Ecto neural progenitor cell (in vitro differentiated cells): ENCODE data around the gene ARHGDIB.
A peak's percentile ranks its signal among the peaks of the same experiment; 100 is the strongest.

Experiments used
- DNase-seq: peaks from one replicate; pipeline ENCODE4 v3.0.0-alpha.2; 2018; ENCODE audit warnings: low spot score

Gene ARHGDIB

GRCh38 chr12:14961466-14962152, at the start of gene ARHGDIB:
ARHGDIB (minus strand) TSS chr12:14961601; CDS start chr12:14950712, 10,889 bp downstream.
- DNase-seq, result no peak

- no peak for DNase-seq
Observed at GRCh38 chr12:15011162-15011561, 49.8 kb upstream of the ARHGDIB start.

DNA sequence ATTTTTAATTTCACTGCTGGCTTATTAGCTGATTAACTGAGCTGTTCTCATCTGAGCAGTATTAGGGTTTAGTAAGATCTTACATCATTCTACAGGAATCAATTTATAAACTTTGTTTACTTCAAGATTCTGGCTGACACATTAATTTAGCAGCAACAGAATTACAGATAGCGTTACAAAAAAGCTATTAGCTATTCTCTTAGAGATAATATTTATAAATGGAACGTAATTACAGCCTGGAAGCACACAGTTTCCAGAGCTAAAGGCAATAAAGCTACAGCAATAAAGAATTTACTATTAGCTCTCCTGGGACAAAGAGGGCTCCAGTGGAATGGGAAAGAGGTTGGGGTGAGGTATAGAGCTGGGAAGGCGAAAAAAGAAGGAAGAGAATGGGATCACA, 46.1 kb upstream of the ARHGDIB start:
- DNase-seq, result no peak

DNA sequence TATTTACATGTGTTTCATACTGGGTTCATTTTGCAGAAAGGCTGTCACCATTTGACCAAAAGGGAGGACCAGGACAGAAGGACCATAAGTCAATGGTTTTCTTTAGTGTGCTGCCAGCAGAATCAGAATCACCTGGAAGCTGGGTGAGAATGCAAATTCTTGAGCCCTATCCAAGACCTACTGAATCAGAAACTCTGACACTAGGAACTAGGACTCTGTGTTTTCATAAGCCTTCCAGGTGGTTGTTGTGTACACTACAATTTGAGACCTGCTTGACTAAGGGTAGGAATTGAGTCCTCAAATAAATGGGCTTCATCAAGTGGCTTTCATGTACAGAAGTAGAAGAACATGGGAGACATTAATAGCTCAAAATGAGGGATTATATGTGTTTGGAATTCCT, 43.7 kb upstream of the ARHGDIB start:
- no peak for DNase-seq

DNA sequence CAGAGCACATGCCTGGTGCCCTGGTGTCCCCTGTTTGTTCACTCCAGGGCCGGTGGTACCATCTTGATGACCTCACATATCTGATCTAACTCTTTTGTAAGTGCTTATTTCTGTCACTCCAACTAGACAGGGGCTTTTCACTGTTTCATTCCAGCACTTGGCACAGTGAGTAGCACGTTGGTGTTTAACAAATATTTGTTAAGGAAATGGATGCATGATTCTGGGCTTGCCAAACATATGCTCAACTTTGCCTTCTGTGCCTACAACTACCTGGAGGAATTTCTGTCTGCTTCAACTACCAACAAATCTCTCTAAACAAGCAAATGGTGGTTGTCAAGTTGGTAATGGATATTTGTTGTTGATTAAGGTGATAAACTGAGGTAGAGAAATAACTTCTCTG, 43.0 kb upstream of the ARHGDIB start:
- DNase-seq, result no peak

- peak; percentile 63 for DNase-seq
Observed at GRCh38 chr12:15001733-15002382, 40.5 kb upstream of the ARHGDIB start.

GRCh38 chr12:15000575-15000974, 39.2 kb upstream of the ARHGDIB start:
- no peak for DNase-seq

- DNase-seq, result no peak
Observed at GRCh38 chr12:14999695-15000365, 38.4 kb upstream of the ARHGDIB start.

DNA sequence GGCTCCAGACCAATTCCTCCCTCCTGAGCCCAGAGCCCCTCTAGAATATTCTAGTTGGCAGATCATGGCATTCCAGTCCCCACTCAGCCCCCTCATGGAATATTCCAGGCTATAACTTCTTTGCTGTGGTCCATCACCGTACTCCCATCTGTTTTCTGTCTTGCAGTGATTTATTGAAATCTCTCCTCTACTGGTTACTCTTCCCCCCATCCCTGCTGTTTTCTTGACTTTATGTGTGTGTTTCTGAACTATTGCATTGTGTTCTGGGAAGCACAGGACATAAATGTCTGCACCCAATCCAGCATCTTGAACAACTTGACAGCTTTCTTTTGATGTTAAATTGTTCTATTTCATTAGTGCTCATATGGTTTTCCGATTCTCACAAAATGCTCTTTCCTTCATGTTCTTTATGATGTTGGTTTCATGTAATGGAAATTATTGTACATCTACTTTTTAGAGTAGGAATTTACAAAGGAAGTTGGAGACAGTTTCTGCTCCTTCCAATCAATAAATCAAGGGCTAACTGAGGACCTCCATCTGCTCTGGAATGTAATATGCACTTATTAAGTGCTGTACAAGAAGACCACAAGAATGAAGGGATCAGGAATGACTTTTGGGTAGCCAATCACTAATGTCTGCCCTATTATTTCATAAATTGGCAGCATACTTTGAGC, 37.8 kb upstream of the ARHGDIB start:
- DNase-seq, result no peak

GRCh38 chr12:14997998-14998397, 36.6 kb upstream of the ARHGDIB start:
- no peak for DNase-seq

DNA sequence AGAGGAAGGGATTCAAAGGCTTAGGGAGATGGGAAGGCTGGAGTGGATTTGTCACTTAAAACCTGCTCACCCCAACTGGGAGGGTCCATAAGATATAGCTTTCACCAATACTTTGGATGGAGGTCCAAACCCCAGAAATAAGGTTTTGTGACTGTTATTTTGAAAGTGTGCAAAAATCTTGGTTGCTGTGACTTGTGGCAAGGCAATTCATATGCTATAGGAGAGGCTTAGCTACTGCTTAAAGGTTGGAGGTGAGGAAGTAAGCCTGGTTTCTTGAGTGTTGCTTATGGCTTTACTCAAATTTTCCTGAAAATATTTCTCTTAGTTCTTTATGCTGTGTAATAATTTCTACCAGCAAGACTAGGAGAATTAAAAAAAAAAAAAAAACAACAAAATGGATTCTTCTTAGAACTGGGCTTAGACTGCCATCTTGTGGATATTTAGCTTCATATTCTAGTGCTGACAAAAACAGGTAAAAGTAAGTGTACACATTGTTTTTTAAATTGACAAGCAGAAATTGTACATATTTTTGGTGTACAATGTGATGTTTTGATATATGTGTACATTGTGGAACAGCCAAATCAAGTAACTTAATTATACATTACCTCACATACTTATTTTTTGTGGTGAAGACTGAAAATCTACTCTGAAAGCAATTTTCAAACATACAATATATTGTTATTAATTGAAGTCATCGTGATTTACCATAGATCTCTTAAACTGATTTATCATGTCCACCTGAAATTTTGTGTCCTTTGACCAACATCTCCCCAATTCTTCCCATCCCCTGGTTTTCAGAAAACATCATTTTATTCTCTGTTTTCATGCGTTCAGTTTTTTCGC, 34.4 kb upstream of the ARHGDIB start:
- no peak for DNase-seq

DNA sequence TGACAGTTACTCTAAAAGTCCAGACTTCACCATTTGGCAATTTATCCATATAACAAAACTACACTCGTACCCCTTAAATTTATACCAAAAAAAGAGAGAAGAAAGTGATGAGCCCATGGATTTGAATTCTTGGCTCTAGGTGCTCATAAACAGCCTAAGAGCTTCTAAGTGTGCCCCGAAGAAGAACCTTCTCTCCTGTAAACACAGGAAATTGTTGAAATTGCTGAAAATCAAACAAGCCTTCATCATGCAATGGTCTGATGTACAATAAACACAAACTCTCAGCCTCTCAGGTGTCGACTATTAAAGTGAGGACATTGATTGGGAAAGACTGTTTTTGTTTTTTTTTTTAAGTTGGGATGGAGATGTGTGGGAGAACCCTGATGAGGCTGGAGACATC, 33.2 kb upstream of the ARHGDIB start:
- DNase-seq, result no peak

GRCh38 chr12:14993537-14994266, 32.3 kb upstream of the ARHGDIB start:
- DNase-seq, result no peak

DNA sequence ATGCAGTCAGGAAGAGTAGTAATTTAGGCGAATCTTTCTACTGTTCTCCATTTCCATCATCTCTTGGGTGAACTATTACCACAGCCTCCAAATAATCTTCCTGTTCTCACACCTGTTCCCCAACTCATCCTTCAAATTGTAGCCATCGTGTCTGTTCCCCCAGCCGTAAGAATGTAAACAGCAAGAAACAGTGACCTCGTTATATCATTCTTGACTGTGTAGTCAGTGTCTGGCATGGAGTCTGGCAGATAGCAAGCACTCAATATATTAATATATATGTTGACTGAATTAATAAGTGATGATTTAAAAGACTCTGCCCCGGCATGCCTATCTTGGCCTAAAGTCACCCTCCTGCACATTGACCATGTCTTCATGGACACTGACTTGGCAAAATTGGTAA, 31.7 kb upstream of the ARHGDIB start:
- no peak for DNase-seq

- DNase-seq, result no peak
Observed at GRCh38 chr12:14992673-14993072, 31.3 kb upstream of the ARHGDIB start.

DNA sequence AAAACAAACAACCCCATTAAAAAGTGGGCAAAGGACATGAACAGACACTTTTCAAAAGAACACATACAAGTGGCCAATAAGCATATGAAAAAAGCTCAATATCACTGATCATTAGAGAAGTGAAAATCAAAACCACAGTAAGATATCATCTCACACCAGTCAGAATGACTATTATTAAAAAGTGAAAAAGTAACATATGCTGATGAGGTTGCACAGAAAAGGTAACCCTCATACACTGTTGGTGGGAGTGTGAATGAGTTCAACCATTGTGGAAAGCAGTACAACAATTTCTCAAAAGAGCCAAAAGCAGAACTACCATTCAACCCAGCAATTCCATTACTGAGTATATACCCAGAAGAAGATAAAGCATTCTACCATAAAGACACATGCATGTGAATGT, 29.7 kb upstream of the ARHGDIB start:
- DNase-seq, result no peak

GRCh38 chr12:14989790-14990189, 28.4 kb upstream of the ARHGDIB start:
- DNase-seq, result no peak

GRCh38 chr12:14988035-14988434, 26.6 kb upstream of the ARHGDIB start:
- no peak for DNase-seq

DNA sequence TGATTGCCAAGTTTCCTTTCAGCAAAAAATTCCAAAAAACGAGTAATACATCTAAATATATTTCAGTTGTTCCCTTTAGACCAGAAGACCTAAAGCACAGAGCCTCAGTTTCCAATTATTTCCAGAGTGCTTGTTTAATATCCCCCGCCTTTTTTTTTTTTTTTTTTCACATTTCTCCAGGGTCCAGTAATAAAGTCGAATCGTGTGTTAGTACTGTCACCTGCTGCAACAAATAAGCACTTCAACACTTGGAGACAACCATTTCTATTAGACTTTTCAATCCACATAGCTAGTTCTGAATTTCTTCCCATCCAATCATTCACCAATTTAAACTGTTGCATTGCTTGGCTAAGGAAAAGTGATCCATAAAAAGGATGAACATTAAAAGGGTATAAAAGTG, 25.0 kb upstream of the ARHGDIB start:
- DNase-seq, result no peak

DNA sequence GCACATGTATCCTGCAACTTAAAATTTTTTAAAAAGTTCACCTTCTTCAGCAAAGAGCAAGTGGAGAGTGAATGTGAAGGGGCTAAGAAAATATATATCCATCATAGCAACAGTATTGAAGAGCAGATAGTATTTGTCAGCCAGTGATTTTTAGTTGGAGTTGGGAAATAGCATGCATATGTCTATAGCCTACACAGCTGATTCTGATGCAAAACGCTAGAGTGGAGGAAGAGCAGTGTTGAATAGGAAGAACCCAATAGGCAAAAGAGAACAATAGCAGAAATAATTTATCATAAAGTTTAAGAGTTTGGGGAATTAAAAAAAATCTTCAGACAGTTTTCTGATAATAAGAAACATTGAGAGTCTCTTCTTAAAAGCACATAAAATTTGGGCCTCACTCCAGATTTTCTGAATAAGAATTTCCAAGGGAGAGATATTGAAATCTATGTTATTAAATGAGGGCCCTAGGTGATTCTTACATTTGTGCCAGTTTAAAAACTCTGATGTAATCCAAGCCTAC, 23.4 kb upstream of the ARHGDIB start:
- no peak for DNase-seq

DNA sequence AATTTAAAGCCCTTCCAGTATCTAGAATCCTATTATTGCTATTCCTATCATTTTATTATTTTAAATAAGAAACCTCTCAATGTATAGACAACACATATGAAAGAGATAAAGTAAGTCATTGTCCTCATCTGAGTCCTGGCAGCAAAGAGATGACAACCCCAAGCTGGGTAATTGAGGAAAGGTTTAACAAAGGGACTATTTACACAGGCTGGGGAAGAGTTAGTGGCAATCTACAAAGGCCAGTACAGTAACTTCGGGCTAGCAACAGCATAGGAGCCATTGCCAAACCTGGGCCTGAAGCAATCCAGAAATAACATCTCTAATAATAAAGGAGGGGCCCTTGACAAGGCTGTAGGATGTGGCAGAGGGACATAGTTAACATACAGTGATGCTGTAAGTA, 22.6 kb upstream of the ARHGDIB start:
- DNase-seq, result no peak
